ENCODE data around the gene IFNAR1. TPM values are rescaled to one million over a fixed set of nuclear protein-coding genes. Genes with fewer than 3 reads are reported as not detected.

Gene IFNAR1
- total RNA-seq, 4 donors from 2014 or later: 8.9 to 24.3 (median 9.9) TPM

DNA sequence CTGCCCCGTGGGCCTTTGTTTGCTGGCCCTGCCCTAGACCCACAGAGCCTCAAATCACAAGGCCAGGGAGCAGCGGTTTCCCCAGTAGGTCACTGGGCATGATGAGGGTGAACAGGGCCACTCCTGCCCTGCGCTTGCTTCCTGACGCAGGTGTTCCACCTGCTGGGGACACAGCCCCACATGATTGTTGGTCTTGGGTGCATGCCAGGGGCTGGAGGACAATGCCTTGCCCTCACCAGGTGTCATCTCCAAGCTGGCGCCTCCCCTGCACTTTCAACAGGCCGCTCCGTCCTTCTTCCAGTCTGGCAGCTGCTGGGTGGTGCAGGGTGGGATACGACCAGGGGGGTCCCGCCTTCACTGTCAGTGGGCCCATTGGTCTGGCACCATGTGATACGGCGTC, 34.3 kb upstream of the IFNAR1 start:
- Histone ChIP-seq H3K9me3 (no peaks in the 10 kb centered on the region), H3K27ac (no peak overlapping the region), H3K36me3 (peaks cover 0 to 26% of the 10 kb centered on the region in 2 donors), H3K4me1 (peaks cover 15 to 21% of the 10 kb centered on the region in 2 donors), H3K27me3 (no peaks in the 10 kb centered on the region), H3K4me3 (no peak overlapping the region)
- TF ChIP-seq POLR2A (IDR thresholded peaks at IDR 0.05) (no peak), CTCF (IDR thresholded peaks at IDR 0.05 in 4 of 5, conservative IDR thresholded peaks at IDR 0.05 in 1 of 5) (no peak)
- ATAC-seq (no peak), DNase-seq (no peak)
- in situ Hi-C loops (cut with MboI; ENCODE audit: low sequenced_read_pairs in 4 of 4): no loop called here
- intact Hi-C loops (cut with DNase I; ENCODE audit: low total_unique reads): no loop called here

GRCh38 chr21:33291686-33292085, 33.1 kb upstream of the IFNAR1 start:
- peaks cover 4 to 11% of the 10 kb centered on the region in 2 donors for H3K4me1 ChIP-seq
- no peak for ATAC-seq
- H3K27ac ChIP-seq: no peak overlapping the region
- no peak for DNase-seq
- in situ Hi-C loops (cut with MboI; ENCODE audit: low sequenced_read_pairs in 4 of 4) (no loop called here), intact Hi-C loops (cut with DNase I; ENCODE audit: low total_unique reads) (no loop called here)
- H3K36me3 ChIP-seq: peaks cover 0 to 34% of the 10 kb centered on the region in 2 donors
- no peaks in the 10 kb centered on the region for H3K27me3 ChIP-seq
- no peak for TF ChIP-seq CTCF (IDR thresholded peaks at IDR 0.05 in 4 of 5, conservative IDR thresholded peaks at IDR 0.05 in 1 of 5)
- no peak for TF ChIP-seq POLR2A (IDR thresholded peaks at IDR 0.05)
- H3K4me3 ChIP-seq: no peak overlapping the region
- H3K9me3 ChIP-seq: no peaks in the 10 kb centered on the region

GRCh38 chr21:33292724-33293123, 32.0 kb upstream of the IFNAR1 start:
- no peaks in the 10 kb centered on the region for H3K9me3 ChIP-seq
- TF ChIP-seq POLR2A (IDR thresholded peaks at IDR 0.05) (no peak), CTCF (IDR thresholded peaks at IDR 0.05 in 4 of 5, conservative IDR thresholded peaks at IDR 0.05 in 1 of 5) (no peak)
- H3K36me3 ChIP-seq: peaks cover 0 to 34% of the 10 kb centered on the region in 2 donors
- intact Hi-C loops (cut with DNase I; ENCODE audit: low total_unique reads) (no loop called here), in situ Hi-C loops (cut with MboI; ENCODE audit: low sequenced_read_pairs in 4 of 4) (no loop called here)
- H3K4me3 ChIP-seq: no peak overlapping the region
- ATAC-seq: no peak
- no peak for DNase-seq
- H3K27ac ChIP-seq: no peak overlapping the region
- H3K4me1 ChIP-seq: peaks cover 0 to 9% of the 10 kb centered on the region in 2 donors
- H3K27me3 ChIP-seq: no peaks in the 10 kb centered on the region

- Histone ChIP-seq H3K9me3 (no peaks in the 10 kb centered on the region), H3K27me3 (no peaks in the 10 kb centered on the region), H3K4me3 (no peak overlapping the region), H3K27ac (no peak overlapping the region), H3K4me1 (peaks cover 0 to 9% of the 10 kb centered on the region in 2 donors), H3K36me3 (peaks cover 0 to 34% of the 10 kb centered on the region in 2 donors)
- intact Hi-C loops (cut with DNase I; ENCODE audit: low total_unique reads): no loop called here
- no peak for DNase-seq
- ATAC-seq: no peak
- in situ Hi-C loops (cut with MboI; ENCODE audit: low sequenced_read_pairs in 4 of 4): no loop called here
- TF ChIP-seq CTCF (IDR thresholded peaks at IDR 0.05 in 4 of 5, conservative IDR thresholded peaks at IDR 0.05 in 1 of 5) (no peak), POLR2A (IDR thresholded peaks at IDR 0.05) (no peak)
These were observed 31.6 kb upstream of the IFNAR1 start for GRCh38 chr21:33293136-33293535.

- DNase-seq (no peak), ATAC-seq (no peak)
- H3K27ac ChIP-seq: no peak overlapping the region
- TF ChIP-seq CTCF (IDR thresholded peaks at IDR 0.05 in 4 of 5, conservative IDR thresholded peaks at IDR 0.05 in 1 of 5) (no peak), POLR2A (IDR thresholded peaks at IDR 0.05) (no peak)
- H3K9me3 ChIP-seq: no peaks in the 10 kb centered on the region
- H3K4me1 ChIP-seq: peaks cover 0 to 4% of the 10 kb centered on the region in 2 donors
- peaks cover 0 to 34% of the 10 kb centered on the region in 2 donors for H3K36me3 ChIP-seq
- intact Hi-C loops (cut with DNase I; ENCODE audit: low total_unique reads) (no loop called here), in situ Hi-C loops (cut with MboI; ENCODE audit: low sequenced_read_pairs in 4 of 4) (no loop called here)
- H3K27me3 ChIP-seq: no peaks in the 10 kb centered on the region
- H3K4me3 ChIP-seq: no peak overlapping the region
These were observed 31.0 kb upstream of the IFNAR1 start for GRCh38 chr21:33293811-33294216.

Measured in gastrocnemius medialis (tissue), 4 donors.